Transverse colon (tissue), 4 donors: ENCODE results near the gene PHF13. TPM values are rescaled to one million over a fixed set of nuclear protein-coding genes. Genes with fewer than 3 reads are reported as not detected.

Experiments used
- DNase-seq: peaks from one replicate; pipeline ENCODE4 v3.0.0-alpha.2; 2019
- H3K27ac ChIP-seq, 4 donors: fragments of 200-600 bp; sonication (generic); 2 replicates each; pipeline ENCODE4 v1.5.1; 2016 to 2018; ENCODE audit warnings: inconsistent platforms in 4 of 4
- H3K27me3 ChIP-seq: fragments of 200-600 bp; sonication (generic); 2 replicates; pipeline ENCODE4 v1.5.1; 2017; ENCODE audit warnings: inconsistent platforms
- H3K36me3 ChIP-seq, 4 donors: fragments of 200-600 bp; sonication (generic); 2 replicates each; pipeline ENCODE4 v1.5.1; 2017 to 2019; ENCODE audit warnings: inconsistent platforms in 4 of 4
- H3K4me1 ChIP-seq, 4 donors: fragments of 200-600 bp; sonication (generic); 2 replicates each; pipeline ENCODE4 v1.5.1; 2017 to 2020; ENCODE audit warnings: inconsistent platforms in 4 of 4
- H3K4me3 ChIP-seq, 4 donors: fragments of 200-600 bp; sonication (generic); 1 replicate in 1 of 4; 2 replicates in 3 of 4; pipeline versions ENCODE4 v1.5.1 to v1.6.1; 2017 to 2019; ENCODE audit warnings: inconsistent platforms in 4 of 4
- H3K9me3 ChIP-seq, 2 donors: fragments of 200-600 bp; sonication (generic); 2 replicates each; pipeline ENCODE4 v1.5.1; 2017 to 2019; ENCODE audit warnings: inconsistent platforms in 2 of 2
- CTCF ChIP-seq, 5 experiments: fragments of 200-600 bp in 3 of 5; fragments of 450-650 bp in 2 of 5; sonication (generic) in 3 of 5; IDR thresholded peaks; 1 replicate in 2 of 5; 2 replicates in 3 of 5; pipeline ENCODE4 v1.5.1; 2016 to 2017; ENCODE audit warnings: antibody characterized with exemption in 5 of 5, inconsistent platforms in 3 of 5, mild to moderate bottlenecking in 2 of 5, moderate library complexity in 1 of 5
- EP300 ChIP-seq: sonication (generic); formaldehyde crosslinking; IDR thresholded peaks from one replicate; pipeline ENCODE4 v1.6.1; 2017; ENCODE audit warnings: antibody characterized with exemption, low read depth
- POLR2A ChIP-seq: fragments of 450-650 bp; IDR thresholded peaks from one replicate; pipeline ENCODE4 v1.6.1; 2016; ENCODE audit warnings: antibody characterized with exemption, mild to moderate bottlenecking, moderate library complexity
- POLR2AphosphoS5 ChIP-seq, 3 donors: sonication (generic); formaldehyde crosslinking; IDR thresholded peaks; one replicate each; pipeline ENCODE4 v1.6.1; 2016; ENCODE audit warnings: antibody characterized with exemption in 3 of 3
- WGBS, 2 donors: methylation state at CpG; one replicate each; pipeline ENCODE4 v1.1.5; 2018; ENCODE audit warnings: low coverage in 1 of 2; 5-methylcytosine and 5-hydroxymethylcytosine counted together
- in situ Hi-C, 4 donors: fragments of 200-750 bp; cut with MboI; loops; one replicate each; pipeline versions ENCODE4 v1.15.0 to v1.15.1; 2017; ENCODE audit warnings: low sequenced_read_pairs in 3 of 4, low pct_ligation_motif_present in 1 of 4, low pct_unique_long_range_greater_than_20kb in 1 of 4
- intact Hi-C: fragments of 100-400 bp; cut with DNase I; formaldehyde crosslinking; loops from one replicate; pipeline ENCODE4 v1.15.1; 2023; ENCODE audit warnings: low total_unique reads
- total RNA-seq, 4 donors: library from RNA; depleted of rRNA; stranded (reverse); fragments of >200 nt; gene quantifications; one replicate each; pipeline ENCODE4 v1.1.0, GENCODE V29; 2016

The PHF13 gene
- total RNA-seq, 4 donors from 2014 or later, result 8.7 to 17.3 (median 10.3) TPM

DNA sequence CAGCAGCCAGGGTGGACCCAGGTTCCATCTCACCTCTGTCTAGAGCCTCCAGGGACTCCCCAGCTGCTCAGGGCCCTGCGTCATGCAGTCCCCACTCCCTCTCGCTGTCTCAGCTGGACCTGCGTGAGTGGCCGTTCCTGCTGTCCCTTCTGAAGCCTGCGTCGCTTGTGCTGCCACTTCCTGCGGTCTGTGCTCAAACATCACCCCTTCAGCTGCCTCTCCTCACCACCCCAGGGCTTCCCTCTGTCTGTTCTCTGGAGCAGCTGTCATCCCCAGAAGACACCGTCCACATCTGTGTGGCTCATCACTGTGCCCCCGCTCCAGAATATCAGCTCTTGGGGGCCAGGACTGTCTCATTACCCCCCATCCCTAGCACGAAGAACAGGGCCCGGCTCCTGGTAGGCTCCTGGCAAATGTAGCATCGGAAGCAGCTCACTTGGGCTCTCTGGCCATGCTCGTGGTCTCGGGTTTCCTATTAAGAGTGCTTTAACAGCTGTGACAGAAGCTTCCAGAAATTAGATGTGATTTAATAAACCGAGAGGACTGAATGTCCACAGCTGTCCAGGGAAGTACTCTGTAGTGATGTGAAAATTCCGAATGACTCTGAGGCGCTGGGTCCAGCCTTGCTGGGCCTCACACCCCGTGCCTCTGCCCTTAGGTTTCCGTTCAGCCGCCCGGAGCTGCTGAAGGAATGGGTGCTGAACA is 14.5 kb downstream of the PHF13 start:
- in situ Hi-C loops, result loop anchor here in 3 of 4 donors (10.0 to 25.0 kb wide), 2 partner anchors 53 to 141 kb away; partner anchors contain the start of genes PLEKHG5 (in 3 of the 3) and ZBTB48 (in 1 of the 3)
- peaks cover 0 to 11% (median 5%) of the 10 kb centered on the region in 4 donors for H3K36me3 ChIP-seq
- DNase-seq, result no peak
- intact Hi-C loops, result no loop called here
- peaks cover 10 to 22% (median 17%) of the 10 kb centered on the region in 4 donors for H3K4me1 ChIP-seq
- no peak overlapping the region for H3K27ac ChIP-seq
- H3K9me3 ChIP-seq, result no peaks in the 10 kb centered on the region
- no peak for TF ChIP-seq CTCF (IDR thresholded peaks at IDR 0.05)
- TF ChIP-seq EP300, result no peak
- TF ChIP-seq POLR2A, result no peak
- TF ChIP-seq POLR2AphosphoS5 (IDR thresholded peaks at IDR 0.05), result no peak
- H3K27me3 ChIP-seq, result no peaks in the 10 kb centered on the region
- H3K4me3 ChIP-seq, result no peak overlapping the region
- 88 to 100% methylated on average over 3 to 21 of the region's 21 CpGs for WGBS, 2 donors

- H3K27ac ChIP-seq, result no peak overlapping the region
- no peaks in the 10 kb centered on the region for H3K9me3 ChIP-seq
- no peak for DNase-seq
- intact Hi-C loops, result no loop called here
- no peak for TF ChIP-seq CTCF (IDR thresholded peaks at IDR 0.05)
- no peak for TF ChIP-seq POLR2A
- no peak for TF ChIP-seq POLR2AphosphoS5 (IDR thresholded peaks at IDR 0.05)
- no peak for TF ChIP-seq EP300
- H3K4me1 ChIP-seq, result peaks cover 10 to 22% (median 17%) of the 10 kb centered on the region in 4 donors
- in situ Hi-C loops, result loop anchor here in 3 of 4 donors (10.0 to 25.0 kb wide), 2 partner anchors 54 to 142 kb away; partner anchors contain the start of genes PLEKHG5 (in 3 of the 3) and ZBTB48 (in 1 of the 3)
- 92 to 97% methylated on average over 8 to 12 of the region's 12 CpGs for WGBS, 2 donors
- no peaks in the 10 kb centered on the region for H3K27me3 ChIP-seq
- H3K36me3 ChIP-seq, result peaks cover 0 to 20% (median 6%) of the 10 kb centered on the region in 4 donors
- no peak overlapping the region for H3K4me3 ChIP-seq
These were observed 15.5 kb downstream of the PHF13 start for GRCh38 chr1:6628971-6629479.

DNA sequence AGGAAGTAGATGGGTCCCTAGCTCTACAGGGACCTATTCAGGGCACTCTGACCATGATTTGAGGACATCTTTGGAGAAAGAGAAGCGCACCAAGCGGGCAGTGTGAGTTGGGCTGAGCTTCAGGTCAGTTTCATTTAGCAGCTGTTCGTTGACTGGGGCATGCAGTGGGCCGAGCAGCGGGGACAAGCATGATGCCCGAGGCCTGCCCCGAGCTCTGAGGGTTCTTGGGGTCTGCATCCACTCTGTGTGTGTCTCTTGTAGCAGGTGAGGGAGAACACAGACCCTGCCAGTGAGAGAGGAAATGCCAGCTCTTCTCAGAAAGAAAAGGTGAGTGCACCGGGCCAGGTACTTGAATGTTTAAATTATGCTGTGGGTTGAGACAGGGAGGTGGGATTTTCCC is 16.5 kb downstream of the PHF13 start:
- Histone ChIP-seq H3K4me3 (no peak overlapping the region), H3K27me3 (no peaks in the 10 kb centered on the region), H3K36me3 (peaks cover 0 to 23% (median 6%) of the 10 kb centered on the region in 4 donors), H3K9me3 (no peaks in the 10 kb centered on the region), H3K4me1 (peaks cover 7 to 15% (median 12%) of the 10 kb centered on the region in 4 donors), H3K27ac (no peak overlapping the region)
- TF ChIP-seq EP300 (no peak), POLR2A (no peak), CTCF (IDR thresholded peaks at IDR 0.05) (no peak), POLR2AphosphoS5 (IDR thresholded peaks at IDR 0.05) (no peak)
- in situ Hi-C loops, result loop anchor here in 3 of 4 donors (25.0 kb wide), 1 partner anchor 143 kb away; the partner anchor contains the start of gene PLEKHG5 (in 3 of the 3)
- intact Hi-C loops, result no loop called here
- 95% methylated on average over 8 of the region's 8 CpGs; no CpG with 5 or more reads in 1 of the 2 donors for WGBS, 2 donors
- no peak for DNase-seq

DNA sequence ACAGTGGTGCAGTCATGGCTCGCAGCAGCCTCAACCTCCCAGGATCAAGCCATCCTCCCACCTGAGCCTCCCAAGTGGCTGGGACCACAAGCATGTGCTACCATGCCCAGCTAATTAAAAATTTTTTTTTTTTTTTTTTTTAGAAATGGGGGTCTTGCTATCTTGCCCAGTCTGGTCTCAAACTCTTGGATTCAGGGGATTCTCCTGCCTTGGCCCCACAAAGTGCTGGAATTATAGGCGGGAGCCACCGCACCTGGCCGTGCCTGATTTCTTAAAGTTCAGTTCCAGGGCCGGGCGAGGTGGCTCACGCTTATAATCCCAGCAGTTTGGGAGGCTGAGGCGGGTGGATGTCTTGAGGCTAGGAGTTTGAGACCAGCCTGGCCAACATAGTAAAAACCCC is 17.5 kb downstream of the PHF13 start:
- Histone ChIP-seq H3K4me1 (peaks cover 4 to 11% (median 9%) of the 10 kb centered on the region in 4 donors), H3K9me3 (no peaks in the 10 kb centered on the region), H3K4me3 (no peak overlapping the region), H3K27ac (no peak overlapping the region), H3K27me3 (no peaks in the 10 kb centered on the region), H3K36me3 (peaks cover 0 to 28% (median 6%) of the 10 kb centered on the region in 4 donors)
- TF ChIP-seq EP300 (no peak), POLR2A (no peak), CTCF (IDR thresholded peaks at IDR 0.05) (no peak), POLR2AphosphoS5 (IDR thresholded peaks at IDR 0.05) (no peak)
- intact Hi-C loops (no loop called here), in situ Hi-C loops (loop anchor here in 3 of 4 donors (25.0 kb wide), 1 partner anchor 144 kb away; the partner anchor contains the start of gene PLEKHG5 (in 3 of the 3))
- DNase-seq, result no peak
- 95 to 100% methylated on average over 1 to 8 of the region's 8 CpGs for WGBS, 2 donors
